Tracheal epithelial cell (primary cell): ENCODE results near the gene TMSB4X. TPM values are rescaled to one million over a fixed set of nuclear protein-coding genes. Genes with fewer than 3 reads are reported as not detected.

Source experiments
- total RNA-seq: library from RNA; depleted of rRNA; stranded (reverse); fragments of >200 nt; gene quantifications from 2 replicates; pipeline ENCODE4 v1.2.1, GENCODE V29; 2014

The TMSB4X gene
- total RNA-seq, result 3,634 and 5,341 TPM in 2 replicates

DNA sequence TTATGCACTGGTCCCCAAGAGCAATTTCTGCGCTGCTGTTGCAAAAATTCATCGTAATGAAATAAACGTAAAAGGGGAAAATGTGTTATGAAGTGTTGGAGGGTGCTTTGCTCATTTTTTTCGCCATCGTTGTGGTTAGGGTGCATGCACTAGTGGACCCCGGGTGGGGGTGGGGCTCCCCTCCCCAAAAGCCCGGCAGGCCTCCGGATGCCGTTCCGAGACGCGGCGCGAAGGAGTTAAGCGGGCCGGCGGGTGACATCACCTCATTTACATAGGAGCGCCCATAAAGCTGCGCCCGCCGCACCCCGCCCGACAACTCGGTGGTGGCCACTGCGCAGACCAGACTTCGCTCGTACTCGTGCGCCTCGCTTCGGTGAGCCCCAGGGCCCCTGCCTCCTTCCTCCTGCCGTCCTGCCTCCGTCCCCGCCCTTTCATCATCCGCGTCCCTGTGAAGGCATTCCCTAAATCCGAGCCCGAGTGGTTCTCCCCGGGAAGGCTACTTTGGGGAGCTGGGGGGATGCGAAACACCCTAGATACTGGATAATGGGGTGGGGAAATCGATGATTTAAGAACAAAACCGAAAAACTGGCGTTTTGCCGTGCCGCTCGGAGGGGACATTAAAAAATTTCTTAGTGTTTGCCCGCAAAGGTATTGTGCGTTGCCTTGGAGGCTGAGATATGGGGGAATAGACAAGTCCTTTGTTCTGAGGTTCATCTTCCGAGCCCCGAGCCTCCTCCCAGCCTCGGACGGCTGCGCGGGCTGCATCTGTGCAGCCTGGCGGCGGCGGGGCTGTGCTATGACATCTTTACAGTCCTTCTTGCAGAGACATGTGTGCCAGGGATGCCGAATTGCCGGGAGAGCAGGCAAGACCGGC, at the start of gene TMSB4X:
Gene TMSB4X, plus strand, starts transcription at position 315 of the 874 bp plus-strand sequence.

Other genes starting within 250 kb of the TMSB4X start
- 36.4 and 44.1 TPM in 2 replicates for gene PRPS2, start 183.7 kb upstream of the TMSB4X start, total RNA-seq
- gene TLR7, start 108.0 kb upstream of the TMSB4X start, total RNA-seq, result under 0.01 TPM in 1 of 2 replicates, not detected in the other
- under 0.01 TPM in 1 of 2 replicates, not detected in the other for gene TLR8, start 68.5 kb upstream of the TMSB4X start, total RNA-seq
- gene FAM9C, start 69.5 kb downstream of the TMSB4X start, total RNA-seq, result not detected in 2 replicates